NCI-H128 (cell line): Measurements from ENCODE around the gene ID4.
"Not testable (repeated sequence)": the region's sequence is repeated elsewhere in the genome, so short reads cannot be mapped to it uniquely, and the experiment has no call there.

ENCODE experiments used
- DNase-seq: peaks from one replicate; lab custom pipeline; 2025; ENCODE audit not compliant: unreplicated experiment; lab: John Stamatoyannopoulos, UW

ID4 gene

GRCh38 chr6:19831358-19831757 is 5.8 kb upstream of the ID4 start:
- no peak for DNase-seq

- DNase-seq = no peak
Measured at GRCh38 chr6:19833947-19834346, 3.2 kb upstream of the ID4 start.

- no peak for DNase-seq
Measured at GRCh38 chr6:19834858-19835257, 2.3 kb upstream of the ID4 start.

GRCh38 chr6:19835605-19836004 is 1.6 kb upstream of the ID4 start:
- no peak for DNase-seq

GRCh38 chr6:19837511-19838441 is 606 bp downstream of the ID4 start:
- no peak for DNase-seq

GRCh38 chr6:19838442-19839236 is 1.5 kb downstream of the ID4 start:
- DNase-seq = peak; percentile 67

GRCh38 chr6:19839237-19839546 is 2.0 kb downstream of the ID4 start:
- no peak for DNase-seq

- DNase-seq = no peak
Measured at GRCh38 chr6:19839788-19840187, 2.6 kb downstream of the ID4 start.

GRCh38 chr6:19841181-19841580 is 4.0 kb downstream of the ID4 start:
- DNase-seq = no peak

- DNase-seq = no peak
Measured at GRCh38 chr6:19842030-19842615, 5.0 kb downstream of the ID4 start.

GRCh38 chr6:19844689-19845088 is 7.5 kb downstream of the ID4 start:
- no peak for DNase-seq

- no peak for DNase-seq
Measured at GRCh38 chr6:19845266-19846041, 8.3 kb downstream of the ID4 start.

- DNase-seq = no peak
Measured at GRCh38 chr6:19848465-19849029, 11.4 kb downstream of the ID4 start.

- no peak for DNase-seq
Measured at GRCh38 chr6:19849196-19849595, 12.0 kb downstream of the ID4 start.

GRCh38 chr6:19849755-19850154 is 12.6 kb downstream of the ID4 start:
- no peak for DNase-seq

GRCh38 chr6:19851241-19852089 is 14.3 kb downstream of the ID4 start:
- peak; percentile 59 for DNase-seq

GRCh38 chr6:19852090-19852457 is 14.9 kb downstream of the ID4 start:
- DNase-seq = no peak

- no peak for DNase-seq
Measured at GRCh38 chr6:19852927-19853326, 15.8 kb downstream of the ID4 start.

GRCh38 chr6:19854421-19855015 is 17.3 kb downstream of the ID4 start:
- not testable (repeated sequence) for DNase-seq

GRCh38 chr6:19855536-19855935 is 18.4 kb downstream of the ID4 start:
- no peak for DNase-seq
